Measurements from ENCODE around the gene GLB1L3. TPM values are rescaled to one million over a fixed set of nuclear protein-coding genes. Genes with fewer than 3 reads are reported as not detected.

GLB1L3 gene
- 0.71 TPM for total RNA-seq

GRCh38 chr11:134275534-134276395 is at the start of gene GLB1L3:
Gene GLB1L3 (plus strand): TSS chr11:134276379. CDS start chr11:134276741, 362 bp downstream.

GRCh38 chr11:134253188-134253993 is 22.8 kb upstream of the GLB1L3 start, which contains the start of the genes ACAD8 and THYN1:
Gene ACAD8 (plus strand): TSS chr11:134253568. CDS start chr11:134253601, 33 bp downstream.
Gene THYN1 (minus strand): TSS chr11:134253352. CDS start chr11:134252882, 470 bp downstream.

GRCh38 chr11:134331354-134332188 is 55.4 kb downstream of the GLB1L3 start, which contains the start of gene GLB1L2:
Gene GLB1L2 (plus strand): TSS chr11:134331988. CDS start chr11:134332062, 74 bp downstream.

Other genes starting within 250 kb of the GLB1L3 start
- 125 TPM for gene JAM3, start 207.3 kb upstream of the GLB1L3 start, total RNA-seq
- gene NCAPD3, start 52.4 kb upstream of the GLB1L3 start, total RNA-seq, result 26.9 TPM
- gene VPS26B, start 51.7 kb upstream of the GLB1L3 start, total RNA-seq, result 55.9 TPM
- 57.5 TPM for gene THYN1, start 23.0 kb upstream of the GLB1L3 start, total RNA-seq
- gene ACAD8, start 22.8 kb upstream of the GLB1L3 start, total RNA-seq, result 33.5 TPM
- gene GLB1L2, start 55.6 kb downstream of the GLB1L3 start, total RNA-seq, result 8.7 TPM
- gene B3GAT1, start 135.9 kb downstream of the GLB1L3 start, total RNA-seq, result 19.8 TPM